GM12801 (cell line): ENCODE measurements around the gene SYT12.

ENCODE experiments used
- TF ChIP-seq, protein P1 (sequence below): IDR thresholded peaks from one replicate; pipeline ENCODE4 v1.5.1; 2011; ENCODE audit warnings: control low read depth; ENCODE audit not compliant: insufficient read length; ENCODE audit errors: extremely low read depth

The SYT12 gene

DNA sequence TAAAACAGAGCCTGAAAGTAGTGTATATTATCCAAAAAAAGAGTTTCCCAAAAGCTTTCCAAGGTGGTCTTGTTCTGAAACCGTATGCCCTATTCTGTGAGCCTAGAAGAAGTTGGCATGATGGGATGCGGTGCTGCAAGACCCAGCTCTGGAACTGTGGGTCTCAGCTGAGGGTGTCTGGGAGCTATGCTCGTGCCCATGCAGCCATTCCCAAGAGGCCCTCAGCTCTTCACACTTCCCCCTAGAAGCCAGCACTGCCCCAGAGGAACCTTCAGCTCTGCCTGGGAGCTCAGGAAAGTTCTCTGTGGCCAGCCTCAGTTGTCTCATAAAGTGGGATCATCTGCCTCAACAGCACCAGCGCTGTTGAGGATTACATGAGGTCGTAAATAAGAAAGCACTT lies 6.4 kb upstream of the SYT12 start:
- TF ChIP-seq, protein P1, sequence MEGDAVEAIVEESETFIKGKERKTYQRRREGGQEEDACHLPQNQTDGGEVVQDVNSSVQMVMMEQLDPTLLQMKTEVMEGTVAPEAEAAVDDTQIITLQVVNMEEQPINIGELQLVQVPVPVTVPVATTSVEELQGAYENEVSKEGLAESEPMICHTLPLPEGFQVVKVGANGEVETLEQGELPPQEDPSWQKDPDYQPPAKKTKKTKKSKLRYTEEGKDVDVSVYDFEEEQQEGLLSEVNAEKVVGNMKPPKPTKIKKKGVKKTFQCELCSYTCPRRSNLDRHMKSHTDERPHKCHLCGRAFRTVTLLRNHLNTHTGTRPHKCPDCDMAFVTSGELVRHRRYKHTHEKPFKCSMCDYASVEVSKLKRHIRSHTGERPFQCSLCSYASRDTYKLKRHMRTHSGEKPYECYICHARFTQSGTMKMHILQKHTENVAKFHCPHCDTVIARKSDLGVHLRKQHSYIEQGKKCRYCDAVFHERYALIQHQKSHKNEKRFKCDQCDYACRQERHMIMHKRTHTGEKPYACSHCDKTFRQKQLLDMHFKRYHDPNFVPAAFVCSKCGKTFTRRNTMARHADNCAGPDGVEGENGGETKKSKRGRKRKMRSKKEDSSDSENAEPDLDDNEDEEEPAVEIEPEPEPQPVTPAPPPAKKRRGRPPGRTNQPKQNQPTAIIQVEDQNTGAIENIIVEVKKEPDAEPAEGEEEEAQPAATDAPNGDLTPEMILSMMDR = no peak

DNA sequence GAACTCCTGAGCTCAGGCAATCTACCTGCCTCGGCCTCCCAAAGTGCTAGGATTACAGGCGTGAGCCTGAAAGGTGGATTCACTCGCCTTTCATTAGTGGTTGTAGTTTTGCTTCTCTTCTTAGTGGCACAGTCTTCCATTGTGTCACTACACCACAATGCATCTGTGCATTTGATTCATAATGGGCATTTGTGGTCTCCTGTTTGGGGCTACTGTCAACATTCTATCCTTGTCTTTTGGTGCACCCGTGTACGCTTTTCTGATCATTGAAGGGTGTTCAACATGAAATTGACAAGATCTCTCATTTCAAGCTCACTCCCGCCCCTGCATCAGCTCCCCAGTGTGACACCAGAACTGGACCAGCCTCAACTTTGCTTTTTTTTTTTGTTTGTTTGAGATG lies 2.0 kb upstream of the SYT12 start:
- TF ChIP-seq, protein P1 = no peak

DNA sequence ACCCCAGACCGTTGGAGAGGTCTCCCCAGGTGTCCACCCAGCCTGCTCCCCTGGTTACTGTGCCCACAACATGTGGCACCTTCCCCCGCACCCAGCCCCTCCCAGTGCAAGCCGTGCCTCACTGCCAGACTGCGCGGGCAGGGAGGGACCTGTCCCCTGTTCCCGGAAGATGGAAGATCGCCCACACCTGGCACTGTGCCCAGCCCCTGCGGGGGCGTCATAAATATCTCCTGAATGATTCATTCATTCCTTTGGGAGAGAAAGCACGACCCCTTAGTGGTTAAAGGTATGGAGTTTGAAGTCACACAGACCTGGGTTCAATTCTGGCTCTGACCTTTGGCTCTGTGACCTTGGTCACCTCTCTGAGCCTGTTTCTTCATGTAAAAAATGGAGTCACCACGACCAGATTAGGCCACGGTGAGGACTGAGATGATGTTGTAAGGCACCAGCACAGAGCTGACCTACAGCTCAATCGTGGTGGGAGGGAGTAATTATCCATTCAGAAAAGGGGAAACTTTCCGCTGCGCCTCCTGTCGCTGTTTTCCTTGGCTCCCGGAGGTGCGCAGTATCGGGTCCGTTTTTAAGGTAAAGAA lies 497 bp upstream of the SYT12 start:
- TF ChIP-seq, protein P1 = no peak

DNA sequence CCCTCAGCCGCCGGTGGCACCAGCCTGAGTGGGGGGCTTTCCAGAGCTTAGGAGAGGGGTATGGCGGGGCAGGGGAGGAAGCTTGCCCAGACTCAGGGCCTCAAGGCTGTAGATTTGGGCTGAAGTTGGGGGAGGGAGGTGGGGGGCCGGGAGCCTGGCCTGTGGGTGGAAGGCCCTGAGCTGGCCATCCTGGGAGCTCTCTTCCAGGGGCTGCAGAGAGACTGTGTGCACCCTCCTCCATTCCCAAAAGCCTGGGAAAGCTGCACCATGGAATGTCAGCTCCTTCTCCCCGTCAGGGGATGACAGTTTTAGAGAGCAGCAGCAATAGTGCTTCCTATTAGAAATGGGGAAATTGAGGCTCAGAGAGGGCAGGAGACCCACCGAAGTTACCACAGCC lies 1.0 kb downstream of the SYT12 start:
- TF ChIP-seq, protein P1 = no peak

DNA sequence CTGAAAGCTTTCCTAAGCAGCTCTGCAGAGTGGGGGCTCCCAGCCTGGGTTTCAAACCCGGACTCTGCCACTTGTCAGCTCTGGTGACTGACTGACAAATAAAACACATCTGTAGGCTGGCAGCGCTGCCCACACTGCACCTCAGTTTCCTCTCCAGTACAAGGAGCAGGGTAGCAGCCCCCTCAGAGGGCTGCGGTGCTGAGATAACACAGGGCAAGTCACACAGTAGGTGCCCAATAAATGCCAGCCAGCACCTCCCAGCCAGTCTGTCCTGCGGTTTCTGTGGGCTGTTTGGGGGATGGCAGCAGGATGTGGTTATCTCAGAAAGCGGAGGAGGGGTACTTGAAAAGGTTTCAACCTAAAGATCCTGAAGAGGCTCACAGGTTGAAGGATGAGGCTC lies 1.5 kb downstream of the SYT12 start:
- TF ChIP-seq, protein P1 = no peak

DNA sequence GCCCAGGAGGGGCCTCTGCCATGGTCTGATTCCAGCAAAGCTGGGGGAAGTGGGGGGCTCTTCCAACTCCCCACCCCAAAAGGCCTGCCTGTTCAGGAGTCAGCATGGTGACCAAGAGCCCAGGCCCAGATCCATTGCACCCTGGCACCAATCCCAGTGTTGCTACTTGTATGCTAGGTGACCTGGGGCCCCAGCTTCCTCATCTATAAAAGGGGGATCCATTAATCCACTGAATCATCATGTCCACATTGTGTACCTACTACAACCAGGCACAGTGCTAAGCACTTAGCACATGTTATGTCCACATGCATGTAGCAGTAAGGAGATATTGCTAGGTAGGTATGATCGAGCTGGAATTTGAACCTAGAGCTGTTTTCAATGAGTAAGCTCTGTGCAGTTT lies 2.0 kb downstream of the SYT12 start:
- TF ChIP-seq, protein P1 = no peak

DNA sequence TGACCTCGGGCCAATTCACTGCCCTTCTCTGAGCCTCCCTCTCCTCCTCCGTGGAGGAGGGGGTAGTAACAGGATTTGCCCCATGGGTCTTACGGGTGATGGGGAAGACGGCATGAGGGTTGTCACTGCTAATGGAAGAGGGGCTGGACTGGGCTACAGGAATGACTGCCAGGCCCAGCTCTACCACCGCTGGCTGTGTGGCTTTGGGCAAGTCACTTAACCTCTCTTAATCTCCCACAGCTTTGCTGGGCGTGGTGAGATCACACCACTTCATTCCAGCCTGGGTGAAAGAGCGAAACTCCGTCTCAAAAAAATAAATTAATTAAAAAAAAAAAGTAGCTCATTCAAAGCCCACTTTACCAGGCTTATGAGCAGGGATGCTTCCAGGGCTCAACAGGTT lies 2.8 kb downstream of the SYT12 start:
- TF ChIP-seq, protein P1 = no peak
